DMS53 (cell line): ENCODE measurements around the gene SEMA6B.

Experiments
- DNase-seq: peaks from one replicate; lab custom pipeline; 2025; lab: John Stamatoyannopoulos, UW

Gene SEMA6B

DNA sequence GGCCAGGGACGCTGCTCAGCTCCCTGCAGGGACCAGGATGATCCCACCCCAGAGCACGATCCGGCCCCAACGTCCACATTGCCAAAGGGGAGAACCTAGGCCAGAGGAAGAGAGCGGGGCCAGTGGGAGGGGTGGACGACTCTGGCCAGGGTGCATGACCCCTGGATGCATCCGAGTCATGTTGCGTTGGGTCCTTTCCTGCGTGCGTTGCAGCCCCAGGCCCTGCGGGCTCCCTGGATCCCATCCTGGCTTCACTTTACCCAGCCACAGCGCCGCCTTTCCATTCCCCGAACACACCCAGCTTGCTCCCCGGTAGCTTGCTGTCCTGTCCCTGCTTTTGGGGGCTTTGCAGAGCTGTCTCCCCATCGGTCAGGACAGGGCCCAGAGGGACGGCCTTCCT lies 51.7 kb downstream of the SEMA6B start:
- DNase-seq = no peak

DNA sequence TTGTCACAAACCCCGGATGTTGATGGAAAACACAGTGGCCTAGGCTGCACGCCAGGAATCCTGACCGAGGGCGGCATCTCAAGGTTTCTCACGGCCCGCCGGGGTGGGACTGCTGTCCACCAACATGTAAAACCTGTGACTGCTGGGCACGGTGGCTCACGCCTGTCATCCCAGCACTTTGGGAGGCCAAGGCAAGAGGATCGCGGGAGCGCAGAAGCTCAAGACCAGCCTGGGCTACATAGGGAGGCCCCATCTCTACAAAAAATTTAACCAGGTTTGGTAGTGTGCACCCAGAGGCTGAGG lies 52.4 kb downstream of the SEMA6B start:
- no peak for DNase-seq

DNA sequence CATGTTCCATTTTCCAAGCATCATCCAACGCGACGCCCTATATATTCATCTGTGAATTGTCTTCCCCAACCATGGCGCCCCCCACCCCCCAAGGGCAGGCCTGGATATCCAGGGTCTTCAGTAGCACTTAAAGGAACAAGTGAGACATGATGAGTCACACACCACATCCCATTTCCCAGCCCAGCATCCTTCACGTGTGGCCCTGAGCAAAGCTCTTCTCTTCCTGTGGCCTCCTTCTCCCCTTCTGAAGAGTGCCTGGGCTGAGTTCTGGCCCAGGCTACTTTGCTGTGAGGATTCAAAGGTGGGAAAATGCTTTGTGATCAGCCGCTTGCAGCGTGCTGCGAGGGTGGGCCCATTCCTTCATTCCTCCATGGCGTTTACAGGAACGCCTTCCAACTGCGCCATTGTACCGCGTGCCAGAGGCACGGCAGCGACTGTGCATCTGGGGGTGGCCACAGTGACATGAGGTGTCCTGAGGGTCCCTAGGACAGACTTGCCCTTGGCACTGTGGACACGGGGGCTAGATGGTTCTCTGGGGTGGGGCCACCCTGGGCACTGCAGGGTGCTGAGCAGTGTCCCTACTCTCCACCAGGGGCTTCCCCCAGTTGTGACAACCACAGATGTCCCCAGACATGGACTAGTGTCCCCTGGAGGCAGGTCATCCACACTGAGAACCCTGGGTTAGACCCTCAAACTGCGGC lies 52.9 kb downstream of the SEMA6B start:
- no peak for DNase-seq

DNA sequence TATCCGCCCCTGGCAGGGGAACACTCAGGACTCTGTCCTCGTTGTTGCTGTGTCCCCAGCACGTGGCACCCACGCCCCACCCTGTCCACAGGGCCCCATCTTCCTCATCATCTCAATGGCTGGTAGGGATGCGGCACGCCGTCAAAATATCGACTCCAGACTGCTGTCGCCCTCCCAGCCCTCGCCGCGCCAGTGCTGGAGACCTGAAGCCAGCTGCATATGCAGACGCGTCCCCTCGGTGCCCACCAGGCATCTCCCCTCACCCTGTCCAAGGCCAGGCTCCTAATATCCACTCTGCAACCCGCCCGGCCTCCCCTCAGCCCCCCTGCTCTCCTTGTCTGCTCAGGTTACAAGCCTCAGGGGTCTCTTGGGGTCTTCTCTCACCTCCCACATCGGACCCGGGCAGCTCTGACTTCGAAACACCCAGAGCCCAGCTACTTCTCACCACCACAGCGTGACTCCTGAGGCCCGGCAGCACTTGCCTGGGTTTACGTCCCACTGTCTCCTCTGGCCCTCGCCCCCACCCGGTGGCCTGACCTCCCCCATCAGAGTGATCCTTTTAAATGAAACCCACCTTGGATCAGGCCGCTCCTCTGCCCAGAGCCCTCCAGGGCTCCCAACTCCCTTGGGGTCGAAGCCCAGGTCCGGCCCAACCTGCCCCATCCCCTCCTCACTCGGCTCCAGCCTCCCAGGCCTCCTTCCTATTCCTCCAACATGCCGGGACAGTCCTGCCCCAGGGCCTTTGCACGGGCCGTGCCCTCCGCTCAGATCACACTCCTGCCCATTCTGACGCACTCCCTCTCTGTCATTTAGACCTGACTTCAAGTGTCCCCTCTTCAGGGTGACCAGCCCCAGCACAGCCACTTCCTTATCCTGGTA lies 53.7 kb downstream of the SEMA6B start:
- DNase-seq = no peak

- no peak for DNase-seq
These were observed 54.5 kb downstream of the SEMA6B start for GRCh38 chr19:4504891-4505569.

GRCh38 chr19:4504297-4504701 lies 55.2 kb downstream of the SEMA6B start:
- DNase-seq = no peak

DNA sequence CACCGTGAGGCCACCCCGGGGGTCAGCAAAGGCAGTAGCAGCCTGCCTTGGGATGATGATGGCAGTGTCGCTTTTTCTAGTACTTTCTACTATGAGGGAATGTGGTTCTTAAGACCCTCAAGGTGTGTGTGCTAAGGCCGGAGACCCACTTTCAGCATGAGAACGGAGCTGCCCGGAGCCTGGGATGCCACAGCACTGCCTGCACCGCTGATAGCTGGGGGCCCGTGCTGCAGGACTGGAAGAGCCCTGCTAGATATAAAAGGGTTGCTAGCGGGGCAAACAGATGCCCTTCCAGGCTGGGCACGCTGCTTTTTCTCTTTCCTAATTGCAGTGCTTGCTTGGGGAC lies 55.7 kb downstream of the SEMA6B start:
- DNase-seq = no peak

GRCh38 chr19:4503132-4503824 lies 56.2 kb downstream of the SEMA6B start:
- no peak for DNase-seq

GRCh38 chr19:4502282-4503131 lies 57.0 kb downstream of the SEMA6B start:
- DNase-seq = no peak

- DNase-seq = no peak
These were observed 57.8 kb downstream of the SEMA6B start for GRCh38 chr19:4501691-4502090.

DNA sequence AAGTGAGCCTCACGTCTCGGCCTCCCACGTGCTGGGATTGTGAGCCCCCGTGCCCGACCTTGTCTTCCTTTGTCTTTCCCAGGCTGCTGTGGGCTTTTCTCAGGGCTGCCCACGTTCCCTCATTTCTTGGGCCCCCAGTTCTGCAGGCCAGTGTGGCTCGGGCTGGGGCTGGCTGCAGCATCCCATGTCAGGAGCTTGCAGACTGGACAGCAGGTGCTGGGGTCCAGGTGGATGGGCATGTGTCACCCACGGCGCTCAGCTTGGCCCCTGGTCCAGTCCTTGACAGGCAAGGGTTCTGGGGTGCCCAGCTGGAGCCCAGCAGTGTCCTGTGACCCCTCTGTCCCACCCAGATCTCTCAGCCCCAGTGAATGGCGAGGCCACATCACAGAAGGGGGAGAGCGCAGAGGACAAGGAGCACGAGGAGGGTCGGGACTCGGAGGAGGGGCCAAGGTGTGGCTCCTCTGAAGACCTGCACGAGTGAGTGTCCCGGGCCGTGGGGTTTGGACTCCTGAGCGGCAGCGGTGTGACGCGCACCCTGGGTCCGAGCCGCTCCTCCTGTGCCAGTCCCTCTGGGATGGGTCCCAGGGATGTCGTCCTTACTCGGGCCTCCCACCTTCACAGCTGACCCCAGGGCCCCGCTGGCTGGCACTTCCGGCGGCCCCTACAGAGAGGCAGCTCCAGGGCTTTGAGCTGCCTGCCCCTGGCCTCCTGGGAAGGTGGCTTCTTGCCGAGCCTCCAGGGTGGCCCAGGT lies 58.5 kb downstream of the SEMA6B start:
- DNase-seq = no peak

DNA sequence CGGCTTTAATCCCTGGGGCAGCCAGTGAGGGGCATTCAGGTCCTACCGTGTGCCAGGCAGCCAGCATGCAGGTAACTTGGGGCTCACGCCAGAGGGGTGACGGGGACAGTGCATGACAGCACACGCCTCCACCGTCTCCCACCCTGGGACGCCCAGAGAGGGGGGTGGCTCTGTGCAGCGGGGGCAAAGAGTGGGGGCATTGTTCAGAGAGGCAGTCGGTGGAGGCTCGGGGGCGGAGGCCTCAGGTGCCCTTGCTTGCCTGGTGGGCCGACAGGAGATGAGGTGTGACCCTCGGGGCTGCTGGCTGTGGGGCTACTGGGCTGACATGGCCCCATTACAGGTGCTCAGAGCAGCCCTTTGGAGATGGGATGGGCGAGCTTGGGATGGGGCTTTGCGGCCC lies 59.6 kb downstream of the SEMA6B start:
- no peak for DNase-seq

DNA sequence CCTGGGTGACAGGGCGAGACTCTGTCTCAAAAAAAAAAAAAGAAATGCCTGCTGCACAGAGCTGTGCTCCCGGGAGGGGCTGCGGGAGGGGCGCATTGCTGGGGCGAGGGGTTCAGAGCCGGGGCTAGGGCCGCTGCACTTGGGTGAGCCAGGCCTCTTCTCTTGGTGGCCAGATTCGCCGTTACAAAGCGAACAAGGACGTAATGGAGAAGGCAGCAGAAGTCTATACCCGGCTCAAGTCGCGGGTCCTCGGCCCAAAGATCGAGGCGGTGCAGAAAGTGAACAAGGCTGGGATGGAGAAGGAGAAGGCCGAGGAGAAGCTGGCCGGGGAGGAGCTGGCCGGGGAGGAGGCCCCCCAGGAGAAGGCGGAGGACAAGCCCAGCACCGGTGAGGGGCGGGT lies 60.2 kb downstream of the SEMA6B start:
- DNase-seq = no peak

- DNase-seq = no peak
These were observed 60.8 kb downstream of the SEMA6B start for GRCh38 chr19:4498694-4499093.

DNA sequence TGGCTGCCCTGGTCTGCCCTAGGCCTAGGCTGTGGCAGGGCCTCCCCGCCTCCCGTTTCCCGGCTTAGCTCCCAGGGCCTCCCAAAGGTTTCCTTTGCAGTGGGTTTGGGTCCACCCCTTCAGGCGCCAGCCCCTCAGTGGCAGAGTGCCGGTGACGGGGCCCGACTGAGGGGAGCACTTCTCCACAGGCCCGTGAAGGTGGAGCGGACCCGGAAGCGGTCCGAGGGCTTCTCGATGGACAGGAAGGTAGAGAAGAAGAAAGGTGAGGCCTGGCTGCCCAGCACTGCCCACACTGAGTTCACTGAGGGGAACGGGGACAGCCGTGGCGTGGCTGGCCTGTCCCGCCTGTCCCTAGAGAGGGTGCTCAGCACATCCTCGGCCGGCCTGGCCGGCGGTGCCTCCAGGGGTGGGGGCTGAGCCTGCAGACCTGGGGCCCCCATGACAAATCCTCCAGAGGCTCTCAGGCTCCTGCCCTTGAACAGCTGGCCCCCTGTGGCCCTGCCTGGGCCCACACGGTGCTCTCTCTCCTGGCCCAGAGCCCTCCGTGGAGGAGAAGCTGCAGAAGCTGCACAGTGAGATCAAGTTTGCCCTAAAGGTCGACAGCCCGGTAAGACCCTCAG lies 61.6 kb downstream of the SEMA6B start:
- DNase-seq = no peak

- no peak for DNase-seq
These were observed 63.2 kb downstream of the SEMA6B start for GRCh38 chr19:4496304-4496703.

DNA sequence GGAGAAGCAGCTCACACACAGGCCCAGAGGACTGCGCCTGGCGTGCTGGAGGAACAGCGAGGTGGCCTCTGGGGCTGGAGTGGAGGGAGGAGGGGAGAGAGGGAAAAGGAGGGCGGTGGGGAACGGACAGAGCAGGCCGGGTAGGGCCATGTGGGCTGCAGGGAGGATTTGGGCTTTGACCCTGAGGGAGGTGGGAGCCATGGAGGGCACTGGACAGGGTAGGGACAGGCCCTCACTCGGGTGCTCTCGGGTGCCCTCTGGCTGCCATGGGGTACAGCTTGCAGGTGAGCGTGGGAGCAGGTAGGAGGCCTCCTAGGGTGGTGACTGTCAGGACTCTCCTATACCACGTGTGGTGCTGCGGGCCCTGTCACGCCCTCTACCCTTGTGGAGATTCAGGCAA lies 64.0 kb downstream of the SEMA6B start:
- peak; percentile 19 for DNase-seq

DNA sequence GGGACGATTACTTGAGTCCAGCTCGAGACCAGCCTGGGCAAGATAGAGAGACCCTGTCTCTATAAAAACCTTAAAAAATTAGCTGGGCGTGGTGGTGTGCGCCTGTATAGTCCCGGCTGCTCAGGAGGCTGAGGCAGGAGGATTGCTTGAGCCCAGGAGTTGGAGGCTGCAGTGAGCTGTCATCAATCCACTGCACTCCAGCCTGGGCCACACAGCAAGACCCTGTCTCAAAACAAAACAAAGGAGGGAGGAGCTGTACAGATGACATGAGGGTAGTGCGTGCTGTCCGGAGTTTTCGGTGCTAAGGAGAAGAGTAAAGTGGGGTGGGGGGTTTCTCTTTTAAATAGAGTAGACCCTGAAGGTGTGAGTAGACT lies 64.8 kb downstream of the SEMA6B start:
- DNase-seq = no peak

DNA sequence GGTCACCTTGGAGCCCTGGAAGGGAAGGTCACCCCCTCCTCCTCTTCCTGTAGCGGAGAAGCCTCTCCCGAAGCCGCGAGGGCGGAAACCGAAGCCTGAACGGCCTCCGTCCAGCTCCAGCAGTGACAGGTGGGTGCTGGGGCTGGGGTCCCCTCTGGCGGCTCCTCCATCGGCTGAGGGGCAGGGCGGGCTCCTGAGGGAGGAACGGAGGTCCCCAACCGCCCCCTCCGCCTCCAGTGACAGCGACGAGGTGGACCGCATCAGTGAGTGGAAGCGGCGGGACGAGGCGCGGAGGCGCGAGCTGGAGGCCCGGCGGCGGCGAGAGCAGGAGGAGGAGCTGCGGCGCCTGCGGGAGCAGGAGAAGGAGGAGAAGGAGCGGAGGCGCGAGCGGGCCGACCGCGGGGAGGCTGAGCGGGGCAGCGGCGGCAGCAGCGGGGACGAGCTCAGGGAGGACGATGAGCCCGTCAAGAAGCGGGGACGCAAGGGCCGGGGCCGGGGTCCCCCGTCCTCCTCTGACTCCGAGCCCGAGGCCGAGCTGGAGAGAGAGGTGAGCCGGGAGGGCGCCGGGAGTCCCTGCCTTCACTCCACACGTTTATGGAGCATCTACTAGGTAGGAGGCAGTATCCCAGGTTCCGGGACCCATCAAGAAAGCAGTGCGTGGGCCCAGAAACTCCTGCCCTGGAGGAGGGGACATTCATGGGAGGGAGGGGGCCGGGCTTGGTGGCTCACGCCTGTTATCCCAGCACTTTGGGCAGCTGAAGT lies 65.4 kb downstream of the SEMA6B start:
- DNase-seq = no peak
